Left ventricle myocardium inferior (tissue), 1 donor: Measurements from ENCODE around the gene RLN3. TPM values are rescaled to one million over a fixed set of nuclear protein-coding genes. Genes with fewer than 3 reads are reported as not detected.
A peak's percentile ranks its signal among the peaks of the same experiment; 100 is the strongest.

Experiments
- DNase-seq: peaks from one replicate; pipeline ENCODE4 v3.0.0-alpha.2; 2020
- H3K27ac ChIP-seq: fragments of 200-600 bp; replicated peaks from 2 replicates; pipeline ENCODE4 v1.8.0; 2021
- H3K27me3 ChIP-seq: fragments of 200-600 bp; 2 replicates; pipeline ENCODE4 v1.8.0; 2021; ENCODE audit warnings: low read depth
- H3K36me3 ChIP-seq: fragments of 200-600 bp; 2 replicates; pipeline ENCODE4 v1.8.0; 2021
- H3K4me1 ChIP-seq: fragments of 200-600 bp; 2 replicates; pipeline ENCODE4 v1.8.0; 2021
- H3K4me3 ChIP-seq: fragments of 200-600 bp; 2 replicates; pipeline ENCODE4 v1.8.0; 2021; ENCODE audit warnings: mild to moderate bottlenecking, moderate library complexity
- H3K9me3 ChIP-seq: fragments of 200-600 bp; replicated peaks from 2 replicates; pipeline ENCODE4 v1.8.0; 2021
- CTCF ChIP-seq: fragments of 200-600 bp; IDR thresholded peaks from 2 replicates; pipeline ENCODE4 v1.8.0; 2021; ENCODE audit warnings: antibody characterized with exemption, mild to moderate bottlenecking, borderline replicate concordance
- intact Hi-C: fragments of 100-400 bp; cut with micrococcal nuclease; formaldehyde crosslinking; loops from one replicate; pipeline ENCODE4 v1.11.0; 2022
- total RNA-seq: library from RNA; stranded (reverse); fragmentation: NEBNext Ultra II Directional; extraction: Animal tissue kit (Norgen Biotek cat#: 25700); gene quantifications from one replicate; pipeline ENCODE4 v1.2.1, GENCODE V29; 2021
- donor health status: DM: no; HTN: yes; CAD: no; lungs with severe emphysema.

Gene RLN3
- total RNA-seq, 1 donor from 2014 or later = not detected

- H3K27me3 ChIP-seq = peaks cover 40% of the 10 kb centered on the region
- H3K4me1 ChIP-seq = peaks cover 18% of the 10 kb centered on the region
- no peak for TF ChIP-seq CTCF
- peaks cover 10% of the 10 kb centered on the region for H3K36me3 ChIP-seq
- intact Hi-C loops = no loop called here
- H3K27ac ChIP-seq = no peak overlapping the region
- peaks cover 10% of the 10 kb centered on the region for H3K9me3 ChIP-seq
- H3K4me3 ChIP-seq = no peak overlapping the region
- DNase-seq = no peak
Observed at GRCh38 chr19:14055396-14055795, 27.4 kb downstream of the RLN3 start.

- peaks cover 2% of the 10 kb centered on the region for H3K36me3 ChIP-seq
- no peak overlapping the region for H3K27ac ChIP-seq
- no peak for DNase-seq
- H3K27me3 ChIP-seq = peaks cover 47% of the 10 kb centered on the region
- intact Hi-C loops = no loop called here
- H3K4me1 ChIP-seq = peaks cover 18% of the 10 kb centered on the region
- peaks cover 10% of the 10 kb centered on the region for H3K9me3 ChIP-seq
- no peak for TF ChIP-seq CTCF
- H3K4me3 ChIP-seq = no peak overlapping the region
Observed at GRCh38 chr19:14056069-14056666, 28.2 kb downstream of the RLN3 start.

GRCh38 chr19:14056741-14057356 is 28.9 kb downstream of the RLN3 start:
- DNase-seq = no peak
- H3K27me3 ChIP-seq = peaks cover 54% of the 10 kb centered on the region
- peaks cover 2% of the 10 kb centered on the region for H3K36me3 ChIP-seq
- no peak for TF ChIP-seq CTCF
- intact Hi-C loops = no loop called here
- peak overlapping the region; percentile 56 for H3K4me3 ChIP-seq
- H3K9me3 ChIP-seq = peaks cover 10% of the 10 kb centered on the region
- no peak overlapping the region for H3K27ac ChIP-seq
- H3K4me1 ChIP-seq = peaks cover 18% of the 10 kb centered on the region

- no peak for DNase-seq
- Histone ChIP-seq H3K27ac (no peak overlapping the region), H3K36me3 (no peaks in the 10 kb centered on the region), H3K9me3 (peaks cover 1% of the 10 kb centered on the region), H3K4me3 (no peak overlapping the region), H3K27me3 (peaks cover 65% of the 10 kb centered on the region), H3K4me1 (peaks cover 18% of the 10 kb centered on the region)
- TF ChIP-seq CTCF = no peak
- intact Hi-C loops = no loop called here
Observed at GRCh38 chr19:14058182-14059092, 30.5 kb downstream of the RLN3 start.

- peaks cover 18% of the 10 kb centered on the region for H3K4me1 ChIP-seq
- peaks cover 69% of the 10 kb centered on the region for H3K27me3 ChIP-seq
- intact Hi-C loops = no loop called here
- H3K36me3 ChIP-seq = no peaks in the 10 kb centered on the region
- no peak for DNase-seq
- no peak overlapping the region for H3K27ac ChIP-seq
- H3K4me3 ChIP-seq = no peak overlapping the region
- no peaks in the 10 kb centered on the region for H3K9me3 ChIP-seq
- TF ChIP-seq CTCF = peak; percentile 72
Observed at GRCh38 chr19:14059093-14059480, 31.1 kb downstream of the RLN3 start.
